Lower lobe of right lung (tissue), 2 donors: ENCODE measurements around the gene ARL13A. TPM values are rescaled to one million over a fixed set of nuclear protein-coding genes. Genes with fewer than 3 reads are reported as not detected.

ENCODE experiments used
- ATAC-seq, 2 donors: fragments of 200-7000 bp; cut with Tn5 transposase; one replicate each; pipeline ENCODE4 v1.9.1; 2020 to 2022; ENCODE audit warnings: mild to moderate bottlenecking in 2 of 2, moderate library complexity in 2 of 2
- DNase-seq: peaks from one replicate; pipeline ENCODE4 v3.0.0-alpha.2; 2020
- H3K27ac ChIP-seq: fragments of 200-600 bp; one replicate; pipeline ENCODE4 v1.8.0; 2022
- H3K27me3 ChIP-seq: fragments of 200-600 bp; one replicate; pipeline ENCODE4 v1.8.0; 2022; ENCODE audit warnings: low read depth
- H3K36me3 ChIP-seq: fragments of 200-600 bp; one replicate; pipeline ENCODE4 v1.8.0; 2022; ENCODE audit warnings: mild to moderate bottlenecking
- H3K4me1 ChIP-seq: fragments of 200-600 bp; one replicate; pipeline ENCODE4 v1.8.0; 2022
- H3K4me3 ChIP-seq: fragments of 200-600 bp; one replicate; pipeline ENCODE4 v1.8.0; 2022; ENCODE audit warnings: mild to moderate bottlenecking
- H3K9me3 ChIP-seq: fragments of 200-600 bp; one replicate; pipeline ENCODE4 v1.8.0; 2022
- intact Hi-C: fragments of 100-400 bp; cut with DNase I; formaldehyde crosslinking; loops from one replicate; pipeline ENCODE4 v1.11.0; 2022
- total RNA-seq: library from RNA; stranded (reverse); fragmentation: NEBNext Ultra II Directional; extraction: Animal tissue kit (Norgen Biotek cat#: 25700); gene quantifications from one replicate; pipeline ENCODE4 v1.2.1, GENCODE V29; 2021
- TF ChIP-seq, protein P1 (sequence below): fragments of 200-600 bp; IDR thresholded peaks from one replicate; pipeline ENCODE4 v1.8.0; 2022; ENCODE audit warnings: antibody characterized with exemption, mild to moderate bottlenecking
- donor health status: DM: no; HTN: yes; CAD: no; lungs with severe emphysema.

The ARL13A gene
- total RNA-seq, 1 donor from 2014 or later: not detected

DNA sequence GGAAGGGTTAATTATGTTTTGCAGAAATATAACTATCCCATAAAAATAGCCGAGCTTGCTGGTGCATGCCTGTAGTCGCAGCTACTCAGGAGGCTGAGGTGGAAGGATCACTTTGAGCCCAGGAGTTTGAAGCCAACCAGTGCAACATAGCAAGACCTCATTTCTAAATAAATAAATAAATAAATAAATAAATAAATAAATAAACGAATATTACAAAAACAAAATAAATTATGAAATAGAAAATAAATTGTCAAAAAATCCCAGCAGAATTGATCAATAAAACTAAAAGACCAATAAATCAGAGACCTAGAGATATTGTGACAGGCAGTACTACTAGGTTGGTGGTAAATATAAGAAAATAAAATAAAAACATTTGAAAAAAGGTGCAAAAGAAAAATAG, 6.7 kb upstream of the ARL13A start:
- no peaks in the 10 kb centered on the region for H3K9me3 ChIP-seq
- TF ChIP-seq, protein P1, sequence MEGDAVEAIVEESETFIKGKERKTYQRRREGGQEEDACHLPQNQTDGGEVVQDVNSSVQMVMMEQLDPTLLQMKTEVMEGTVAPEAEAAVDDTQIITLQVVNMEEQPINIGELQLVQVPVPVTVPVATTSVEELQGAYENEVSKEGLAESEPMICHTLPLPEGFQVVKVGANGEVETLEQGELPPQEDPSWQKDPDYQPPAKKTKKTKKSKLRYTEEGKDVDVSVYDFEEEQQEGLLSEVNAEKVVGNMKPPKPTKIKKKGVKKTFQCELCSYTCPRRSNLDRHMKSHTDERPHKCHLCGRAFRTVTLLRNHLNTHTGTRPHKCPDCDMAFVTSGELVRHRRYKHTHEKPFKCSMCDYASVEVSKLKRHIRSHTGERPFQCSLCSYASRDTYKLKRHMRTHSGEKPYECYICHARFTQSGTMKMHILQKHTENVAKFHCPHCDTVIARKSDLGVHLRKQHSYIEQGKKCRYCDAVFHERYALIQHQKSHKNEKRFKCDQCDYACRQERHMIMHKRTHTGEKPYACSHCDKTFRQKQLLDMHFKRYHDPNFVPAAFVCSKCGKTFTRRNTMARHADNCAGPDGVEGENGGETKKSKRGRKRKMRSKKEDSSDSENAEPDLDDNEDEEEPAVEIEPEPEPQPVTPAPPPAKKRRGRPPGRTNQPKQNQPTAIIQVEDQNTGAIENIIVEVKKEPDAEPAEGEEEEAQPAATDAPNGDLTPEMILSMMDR: no peak
- no peaks in the 10 kb centered on the region for H3K27me3 ChIP-seq
- no peak for DNase-seq
- no peaks in the 10 kb centered on the region for H3K36me3 ChIP-seq
- H3K27ac ChIP-seq: no peak overlapping the region
- intact Hi-C loops: no loop called here
- H3K4me1 ChIP-seq: no peaks in the 10 kb centered on the region
- ATAC-seq: no peak
- no peak overlapping the region for H3K4me3 ChIP-seq

DNA sequence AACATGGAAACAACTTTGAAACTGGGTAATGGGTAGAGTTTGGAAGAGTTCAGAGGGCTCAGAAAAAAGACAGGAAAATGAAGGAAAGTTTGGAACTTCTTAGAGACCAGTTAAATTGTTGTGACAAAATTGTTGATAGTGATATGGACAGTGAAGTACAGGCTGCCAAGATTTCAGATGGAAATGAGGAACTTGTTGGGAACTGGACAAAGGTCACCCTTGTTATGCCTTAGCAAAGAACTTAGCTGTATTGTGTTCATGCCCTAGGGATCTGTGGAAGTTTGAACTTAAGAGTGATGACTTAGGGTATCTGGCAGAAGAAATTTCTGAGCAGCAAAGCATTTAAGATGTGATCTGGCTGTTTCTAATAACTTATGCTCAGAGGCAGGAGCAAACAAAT, 5.1 kb upstream of the ARL13A start:
- Histone ChIP-seq H3K4me3 (no peak overlapping the region), H3K4me1 (no peaks in the 10 kb centered on the region), H3K27me3 (no peaks in the 10 kb centered on the region), H3K36me3 (no peaks in the 10 kb centered on the region), H3K9me3 (no peaks in the 10 kb centered on the region), H3K27ac (no peak overlapping the region)
- TF ChIP-seq, protein P1: no peak
- DNase-seq (no peak), ATAC-seq (no peak)
- intact Hi-C loops: no loop called here

DNA sequence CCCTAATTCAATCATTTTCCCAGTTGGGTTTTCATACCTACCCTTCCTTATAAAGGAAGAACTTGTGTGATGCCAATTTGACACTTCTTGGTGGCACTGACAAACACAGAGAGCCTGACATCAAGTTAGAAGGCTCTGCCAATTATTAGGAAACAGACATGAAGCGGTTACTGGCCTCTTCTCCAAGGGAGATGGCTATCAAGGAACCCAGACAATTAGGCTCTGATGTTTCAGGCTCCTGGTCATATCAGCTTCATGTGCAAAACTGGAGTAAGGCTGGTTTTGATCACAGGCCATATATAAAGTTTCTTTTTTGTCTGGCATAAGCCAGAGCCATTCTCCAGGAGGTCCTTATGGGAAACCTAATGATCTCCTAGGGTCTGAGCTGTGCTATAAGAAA, 428 bp downstream of the ARL13A start:
- intact Hi-C loops: no loop called here
- ATAC-seq (no peak), DNase-seq (no peak)
- Histone ChIP-seq H3K9me3 (no peaks in the 10 kb centered on the region), H3K4me3 (no peak overlapping the region), H3K36me3 (no peaks in the 10 kb centered on the region), H3K27me3 (no peaks in the 10 kb centered on the region), H3K4me1 (no peaks in the 10 kb centered on the region), H3K27ac (no peak overlapping the region)
- TF ChIP-seq, protein P1: no peak

DNA sequence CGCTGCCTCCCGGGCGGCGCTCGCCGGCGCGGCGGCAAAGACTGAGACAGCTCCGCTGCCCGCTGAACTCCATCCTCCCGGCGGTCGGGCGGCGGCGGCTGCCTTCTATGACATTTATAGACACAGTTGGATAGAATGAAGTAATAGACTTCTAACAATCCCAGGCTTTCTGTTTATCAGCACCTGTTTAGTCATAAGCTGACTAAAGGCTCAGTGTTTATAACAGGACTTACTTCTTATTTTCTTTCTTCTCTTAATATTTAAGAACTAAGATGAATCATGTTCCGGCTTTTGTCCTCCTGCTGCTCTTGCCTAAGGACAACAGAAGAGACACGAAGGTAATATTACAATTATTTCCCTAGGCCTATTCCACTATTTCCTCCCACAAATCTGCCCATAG, 3.9 kb downstream of the ARL13A start:
- intact Hi-C loops: no loop called here
- H3K4me3 ChIP-seq: no peak overlapping the region
- H3K4me1 ChIP-seq: no peaks in the 10 kb centered on the region
- H3K9me3 ChIP-seq: no peaks in the 10 kb centered on the region
- no peak overlapping the region for H3K27ac ChIP-seq
- no peaks in the 10 kb centered on the region for H3K27me3 ChIP-seq
- TF ChIP-seq, protein P1: no peak
- DNase-seq (no peak), ATAC-seq (no peak)
- H3K36me3 ChIP-seq: no peaks in the 10 kb centered on the region

DNA sequence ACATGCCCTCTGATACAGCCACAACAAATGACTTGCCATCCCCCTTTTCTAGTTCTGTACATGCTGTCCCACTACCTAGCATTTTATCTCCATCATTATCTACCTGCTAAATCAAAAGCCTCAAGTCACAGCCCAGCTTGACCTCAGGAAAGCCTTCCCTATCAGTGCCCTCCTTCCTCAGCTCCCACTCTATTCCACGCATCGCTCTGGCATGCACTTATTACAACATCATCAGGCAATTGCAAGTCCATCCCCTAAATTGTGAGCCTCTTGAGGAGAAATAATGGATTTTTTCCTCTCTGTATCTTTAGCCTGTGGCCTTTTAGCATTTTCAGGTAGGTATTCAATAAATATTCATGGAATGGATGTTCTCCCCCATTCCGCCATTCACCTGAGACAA, 5.7 kb downstream of the ARL13A start:
- Histone ChIP-seq H3K4me3 (no peak overlapping the region), H3K36me3 (no peaks in the 10 kb centered on the region), H3K4me1 (no peaks in the 10 kb centered on the region), H3K27ac (no peak overlapping the region), H3K27me3 (no peaks in the 10 kb centered on the region), H3K9me3 (no peaks in the 10 kb centered on the region)
- ATAC-seq (no peak), DNase-seq (no peak)
- intact Hi-C loops: no loop called here
- TF ChIP-seq, protein P1: no peak

DNA sequence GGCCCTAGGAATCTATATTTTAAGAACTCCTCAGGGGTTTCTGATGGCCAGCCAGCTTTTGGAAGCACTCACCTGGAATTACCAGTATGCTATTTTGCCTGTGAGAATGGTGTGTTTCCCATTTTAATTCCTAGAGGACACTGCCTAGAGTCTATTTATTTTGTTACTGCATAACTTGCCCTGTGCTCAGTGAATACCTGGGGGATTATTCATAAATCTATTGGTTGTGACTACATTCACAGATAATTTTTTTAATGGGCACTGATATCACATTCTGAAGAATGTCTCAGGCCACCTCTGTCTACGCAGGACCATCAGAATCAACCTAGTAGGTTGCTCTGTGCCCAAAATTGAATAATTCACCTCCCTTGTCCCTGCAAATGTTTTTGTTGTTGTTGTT, 6.7 kb downstream of the ARL13A start:
- ATAC-seq (no peak), DNase-seq (no peak)
- intact Hi-C loops: no loop called here
- Histone ChIP-seq H3K27me3 (no peaks in the 10 kb centered on the region), H3K27ac (no peak overlapping the region), H3K9me3 (no peaks in the 10 kb centered on the region), H3K4me1 (no peaks in the 10 kb centered on the region), H3K36me3 (no peaks in the 10 kb centered on the region), H3K4me3 (no peak overlapping the region)
- TF ChIP-seq, protein P1: no peak
